WTC11 (cell line): Measurements from ENCODE around the gene SF3B4. TPM values are rescaled to one million over a fixed set of nuclear protein-coding genes. Genes with fewer than 3 reads are reported as not detected.
A peak's percentile ranks its signal among the peaks of the same experiment; 100 is the strongest.

Experiments
- ATF1 ChIP-seq: sonication (generic); formaldehyde crosslinking; IDR thresholded peaks from 2 replicates; pipeline ENCODE4 v1.8.1; 2023; ENCODE audit warnings: mild to moderate bottlenecking, moderate library complexity, missing genetic modification reagents
- CBFB ChIP-seq: sonication (generic); formaldehyde crosslinking; IDR thresholded peaks from 2 replicates; pipeline ENCODE4 v1.8.1; 2022; ENCODE audit warnings: mild to moderate bottlenecking, low read depth, missing genetic modification reagents
- ELF4 ChIP-seq: sonication (generic); formaldehyde crosslinking; IDR thresholded peaks from 2 replicates; pipeline ENCODE4 v1.8.1; 2022; ENCODE audit warnings: low read depth, mild to moderate bottlenecking, moderate library complexity, missing genetic modification reagents
- HMGXB4 ChIP-seq: sonication (generic); formaldehyde crosslinking; IDR thresholded peaks from 2 replicates; pipeline ENCODE4 v1.8.1; 2023; ENCODE audit warnings: mild to moderate bottlenecking, moderate library complexity, missing genetic modification reagents
- IRF1 ChIP-seq: sonication (generic); formaldehyde crosslinking; IDR thresholded peaks from 2 replicates; pipeline ENCODE4 v1.8.0; 2023; ENCODE audit warnings: missing genetic modification reagents
- JUN ChIP-seq: sonication (generic); formaldehyde crosslinking; IDR thresholded peaks from 2 replicates; pipeline ENCODE4 v1.8.0; 2023; ENCODE audit warnings: mild to moderate bottlenecking, missing genetic modification reagents
- MYBL2 ChIP-seq: sonication (generic); formaldehyde crosslinking; IDR thresholded peaks from 2 replicates; pipeline ENCODE4 v1.8.1; 2023; ENCODE audit warnings: mild to moderate bottlenecking, moderate library complexity, missing genetic modification reagents
- NFATC4 ChIP-seq: fragments of 250-450 bp; sonication (Bioruptor Pico); IDR thresholded peaks from 2 replicates; pipeline ENCODE4 v1.9.0; 2021; ENCODE audit warnings: mild to moderate bottlenecking
- NR1H2 ChIP-seq: sonication (generic); formaldehyde crosslinking; IDR thresholded peaks from 2 replicates; pipeline ENCODE4 v1.9.0; 2021; ENCODE audit warnings: mild to moderate bottlenecking, moderate library complexity, missing genetic modification reagents
- PREB ChIP-seq: sonication (generic); formaldehyde crosslinking; IDR thresholded peaks from 2 replicates; pipeline ENCODE4 v1.8.1; 2022; ENCODE audit warnings: mild to moderate bottlenecking, missing genetic modification reagents, moderate library complexity, borderline replicate concordance
- PRRX2 ChIP-seq: fragments of 250-450 bp; sonication (Bioruptor Pico); IDR thresholded peaks from 2 replicates; pipeline ENCODE4 v1.8.0; 2021; ENCODE audit warnings: mild to moderate bottlenecking
- RELA ChIP-seq: sonication (generic); formaldehyde crosslinking; IDR thresholded peaks from 2 replicates; pipeline ENCODE4 v1.8.1; 2022; ENCODE audit warnings: missing genetic modification reagents, mild to moderate bottlenecking, borderline replicate concordance
- RORB ChIP-seq: fragments of 250-450 bp; sonication (Bioruptor Pico); IDR thresholded peaks from 2 replicates; pipeline ENCODE4 v1.9.0; 2021; ENCODE audit warnings: mild to moderate bottlenecking
- SMAD3 ChIP-seq: sonication (generic); formaldehyde crosslinking; IDR thresholded peaks from 2 replicates; pipeline ENCODE4 v1.8.0; 2022; ENCODE audit warnings: missing genetic modification reagents, mild to moderate bottlenecking, borderline replicate concordance
- USF2 ChIP-seq: sonication (generic); formaldehyde crosslinking; IDR thresholded peaks from 2 replicates; pipeline ENCODE4 v1.8.1; 2023; ENCODE audit warnings: mild to moderate bottlenecking, missing genetic modification reagents, moderate library complexity
- ZBTB21 ChIP-seq: sonication (generic); formaldehyde crosslinking; IDR thresholded peaks from 2 replicates; pipeline ENCODE4 v1.8.1; 2023; ENCODE audit warnings: mild to moderate bottlenecking, missing genetic modification reagents, borderline replicate concordance
- ZNF281 ChIP-seq: sonication (generic); formaldehyde crosslinking; IDR thresholded peaks from 2 replicates; pipeline ENCODE4 v1.8.0; 2023; ENCODE audit warnings: mild to moderate bottlenecking, missing genetic modification reagents
- ZNF423 ChIP-seq: fragments of 250-450 bp; sonication (Bioruptor Pico); IDR thresholded peaks from 2 replicates; pipeline ENCODE4 v2.1.2; 2022; ENCODE audit warnings: mild to moderate bottlenecking, moderate library complexity
- total RNA-seq: library from RNA; stranded (reverse); gene quantifications from 3 replicates; pipeline ENCODE4 v1.2.3, GENCODE V29; 2021
- TF ChIP-seq, protein P1 (sequence below): fragments of 200-600 bp; IDR thresholded peaks from 2 replicates; pipeline ENCODE4 v1.8.0; 2022; ENCODE audit warnings: antibody characterized with exemption
- TF ChIP-seq, protein P2 (sequence below): sonication (generic); formaldehyde crosslinking; IDR thresholded peaks from 2 replicates; pipeline ENCODE4 v1.8.1; 2022; ENCODE audit warnings: low read depth, missing genetic modification reagents, borderline replicate concordance
- TF ChIP-seq, protein P3 (sequence below): fragments of 250-450 bp; sonication (Bioruptor Pico); IDR thresholded peaks from 2 replicates; pipeline ENCODE4 v1.9.0; 2021; ENCODE audit warnings: mild to moderate bottlenecking
- TF ChIP-seq, protein P4 (sequence below): sonication (generic); formaldehyde crosslinking; conservative IDR thresholded peaks from 2 replicates; pipeline ENCODE4 v1.8.1; 2023; ENCODE audit warnings: mild to moderate bottlenecking, low read depth, missing genetic modification reagents, moderate library complexity

SF3B4 gene
- total RNA-seq, 1 experiment from 2014 or later: 90.1 TPM

GRCh38 chr1:149899460-149900284, 27.9 kb downstream of the SF3B4 start, which contains the start of gene BOLA1 (continued):
- TF ChIP-seq, protein P1, sequence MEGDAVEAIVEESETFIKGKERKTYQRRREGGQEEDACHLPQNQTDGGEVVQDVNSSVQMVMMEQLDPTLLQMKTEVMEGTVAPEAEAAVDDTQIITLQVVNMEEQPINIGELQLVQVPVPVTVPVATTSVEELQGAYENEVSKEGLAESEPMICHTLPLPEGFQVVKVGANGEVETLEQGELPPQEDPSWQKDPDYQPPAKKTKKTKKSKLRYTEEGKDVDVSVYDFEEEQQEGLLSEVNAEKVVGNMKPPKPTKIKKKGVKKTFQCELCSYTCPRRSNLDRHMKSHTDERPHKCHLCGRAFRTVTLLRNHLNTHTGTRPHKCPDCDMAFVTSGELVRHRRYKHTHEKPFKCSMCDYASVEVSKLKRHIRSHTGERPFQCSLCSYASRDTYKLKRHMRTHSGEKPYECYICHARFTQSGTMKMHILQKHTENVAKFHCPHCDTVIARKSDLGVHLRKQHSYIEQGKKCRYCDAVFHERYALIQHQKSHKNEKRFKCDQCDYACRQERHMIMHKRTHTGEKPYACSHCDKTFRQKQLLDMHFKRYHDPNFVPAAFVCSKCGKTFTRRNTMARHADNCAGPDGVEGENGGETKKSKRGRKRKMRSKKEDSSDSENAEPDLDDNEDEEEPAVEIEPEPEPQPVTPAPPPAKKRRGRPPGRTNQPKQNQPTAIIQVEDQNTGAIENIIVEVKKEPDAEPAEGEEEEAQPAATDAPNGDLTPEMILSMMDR: no peak
- TF ChIP-seq SMAD3 (CRISPR knock-in tag): no peak
- peak; percentile 61; the same call in 1 of the 2 replicates for TF ChIP-seq HMGXB4 (CRISPR knock-in tag)
- TF ChIP-seq ZNF423 (CRISPR knock-in tag): no peak
- TF ChIP-seq ZNF281 (CRISPR knock-in tag): no peak
- no peak for TF ChIP-seq CBFB
- peak; percentile 19; the same call in 1 of the 2 replicates for TF ChIP-seq IRF1 (CRISPR knock-in tag)
- no peak for TF ChIP-seq PREB (CRISPR knock-in tag)
- no peak for TF ChIP-seq ATF1
- TF ChIP-seq ELF4: no peak
- TF ChIP-seq MYBL2 (CRISPR knock-in tag): no peak; the same call in 1 of the 2 replicates
- TF ChIP-seq, protein P2, sequence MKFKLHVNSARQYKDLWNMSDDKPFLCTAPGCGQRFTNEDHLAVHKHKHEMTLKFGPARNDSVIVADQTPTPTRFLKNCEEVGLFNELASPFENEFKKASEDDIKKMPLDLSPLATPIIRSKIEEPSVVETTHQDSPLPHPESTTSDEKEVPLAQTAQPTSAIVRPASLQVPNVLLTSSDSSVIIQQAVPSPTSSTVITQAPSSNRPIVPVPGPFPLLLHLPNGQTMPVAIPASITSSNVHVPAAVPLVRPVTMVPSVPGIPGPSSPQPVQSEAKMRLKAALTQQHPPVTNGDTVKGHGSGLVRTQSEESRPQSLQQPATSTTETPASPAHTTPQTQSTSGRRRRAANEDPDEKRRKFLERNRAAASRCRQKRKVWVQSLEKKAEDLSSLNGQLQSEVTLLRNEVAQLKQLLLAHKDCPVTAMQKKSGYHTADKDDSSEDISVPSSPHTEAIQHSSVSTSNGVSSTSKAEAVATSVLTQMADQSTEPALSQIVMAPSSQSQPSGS (CRISPR knock-in tag): no peak
- TF ChIP-seq PRRX2 (CRISPR knock-in tag): 0 out of 2 replicates have a peak, but pooled peaks have one; percentile 48
- TF ChIP-seq RELA (CRISPR knock-in tag): peak; percentile 81; the same call in 1 of the 2 replicates
- 0 out of 2 replicates have a peak, but pooled peaks have one; percentile 17 for TF ChIP-seq ZBTB21 (CRISPR knock-in tag)
- peak; percentile 99 for TF ChIP-seq USF2 (CRISPR knock-in tag)
- TF ChIP-seq, protein P3, sequence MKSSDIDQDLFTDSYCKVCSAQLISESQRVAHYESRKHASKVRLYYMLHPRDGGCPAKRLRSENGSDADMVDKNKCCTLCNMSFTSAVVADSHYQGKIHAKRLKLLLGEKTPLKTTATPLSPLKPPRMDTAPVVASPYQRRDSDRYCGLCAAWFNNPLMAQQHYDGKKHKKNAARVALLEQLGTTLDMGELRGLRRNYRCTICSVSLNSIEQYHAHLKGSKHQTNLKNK (CRISPR knock-in tag): no peak
- TF ChIP-seq, protein P4, sequence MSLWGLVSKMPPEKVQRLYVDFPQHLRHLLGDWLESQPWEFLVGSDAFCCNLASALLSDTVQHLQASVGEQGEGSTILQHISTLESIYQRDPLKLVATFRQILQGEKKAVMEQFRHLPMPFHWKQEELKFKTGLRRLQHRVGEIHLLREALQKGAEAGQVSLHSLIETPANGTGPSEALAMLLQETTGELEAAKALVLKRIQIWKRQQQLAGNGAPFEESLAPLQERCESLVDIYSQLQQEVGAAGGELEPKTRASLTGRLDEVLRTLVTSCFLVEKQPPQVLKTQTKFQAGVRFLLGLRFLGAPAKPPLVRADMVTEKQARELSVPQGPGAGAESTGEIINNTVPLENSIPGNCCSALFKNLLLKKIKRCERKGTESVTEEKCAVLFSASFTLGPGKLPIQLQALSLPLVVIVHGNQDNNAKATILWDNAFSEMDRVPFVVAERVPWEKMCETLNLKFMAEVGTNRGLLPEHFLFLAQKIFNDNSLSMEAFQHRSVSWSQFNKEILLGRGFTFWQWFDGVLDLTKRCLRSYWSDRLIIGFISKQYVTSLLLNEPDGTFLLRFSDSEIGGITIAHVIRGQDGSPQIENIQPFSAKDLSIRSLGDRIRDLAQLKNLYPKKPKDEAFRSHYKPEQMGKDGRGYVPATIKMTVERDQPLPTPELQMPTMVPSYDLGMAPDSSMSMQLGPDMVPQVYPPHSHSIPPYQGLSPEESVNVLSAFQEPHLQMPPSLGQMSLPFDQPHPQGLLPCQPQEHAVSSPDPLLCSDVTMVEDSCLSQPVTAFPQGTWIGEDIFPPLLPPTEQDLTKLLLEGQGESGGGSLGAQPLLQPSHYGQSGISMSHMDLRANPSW (CRISPR knock-in tag): no peak
- no peak for TF ChIP-seq NFATC4
- no peak for TF ChIP-seq NR1H2
- no peak for TF ChIP-seq RORB (CRISPR knock-in tag)
- TF ChIP-seq JUN (CRISPR knock-in tag): no peak
